Lower leg skin (tissue), 3 donors: ENCODE measurements around the gene TMEM200A.

Experiments used
- POLR2A ChIP-seq, 2 donors: fragments of 450-650 bp; IDR thresholded peaks; one replicate each; pipeline ENCODE4 v1.6.1; 2016 to 2017; ENCODE audit warnings: antibody characterized with exemption in 2 of 2, mild to moderate bottlenecking in 1 of 2, moderate library complexity in 1 of 2
- TF ChIP-seq, protein P1 (sequence below), 3 donors: fragments of 450-650 bp; IDR thresholded peaks; one replicate each; pipeline ENCODE4 v1.5.1; 2016; ENCODE audit warnings: antibody characterized with exemption in 3 of 3, mild to moderate bottlenecking in 3 of 3, moderate library complexity in 2 of 3

DNA sequence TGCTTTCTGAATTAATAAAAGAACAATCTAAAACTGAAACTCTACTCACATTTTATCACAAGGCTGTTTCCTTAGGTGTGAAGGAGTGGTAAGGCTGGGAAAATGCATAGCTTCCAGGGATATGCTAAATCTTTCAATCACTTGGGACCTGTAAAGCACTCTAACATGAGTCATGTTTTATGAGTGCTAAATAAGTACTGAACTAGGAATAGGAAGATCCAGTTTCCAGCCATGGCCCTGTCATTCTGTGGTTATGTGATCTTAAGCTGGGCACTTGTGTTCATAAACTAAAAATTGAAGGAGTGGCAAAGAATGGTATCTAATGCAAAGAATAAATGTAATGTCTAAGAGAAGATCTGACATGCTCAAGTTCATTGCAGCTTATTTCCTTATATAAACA lies 6.1 kb upstream of the TMEM200A start:
- no peak for TF ChIP-seq POLR2A (IDR thresholded peaks at IDR 0.05)
- TF ChIP-seq, protein P1, sequence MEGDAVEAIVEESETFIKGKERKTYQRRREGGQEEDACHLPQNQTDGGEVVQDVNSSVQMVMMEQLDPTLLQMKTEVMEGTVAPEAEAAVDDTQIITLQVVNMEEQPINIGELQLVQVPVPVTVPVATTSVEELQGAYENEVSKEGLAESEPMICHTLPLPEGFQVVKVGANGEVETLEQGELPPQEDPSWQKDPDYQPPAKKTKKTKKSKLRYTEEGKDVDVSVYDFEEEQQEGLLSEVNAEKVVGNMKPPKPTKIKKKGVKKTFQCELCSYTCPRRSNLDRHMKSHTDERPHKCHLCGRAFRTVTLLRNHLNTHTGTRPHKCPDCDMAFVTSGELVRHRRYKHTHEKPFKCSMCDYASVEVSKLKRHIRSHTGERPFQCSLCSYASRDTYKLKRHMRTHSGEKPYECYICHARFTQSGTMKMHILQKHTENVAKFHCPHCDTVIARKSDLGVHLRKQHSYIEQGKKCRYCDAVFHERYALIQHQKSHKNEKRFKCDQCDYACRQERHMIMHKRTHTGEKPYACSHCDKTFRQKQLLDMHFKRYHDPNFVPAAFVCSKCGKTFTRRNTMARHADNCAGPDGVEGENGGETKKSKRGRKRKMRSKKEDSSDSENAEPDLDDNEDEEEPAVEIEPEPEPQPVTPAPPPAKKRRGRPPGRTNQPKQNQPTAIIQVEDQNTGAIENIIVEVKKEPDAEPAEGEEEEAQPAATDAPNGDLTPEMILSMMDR (IDR thresholded peaks at IDR 0.05), result no peak
